Natural killer cell (primary cell): ENCODE results near the gene HS3ST3A1. TPM values are rescaled to one million over a fixed set of nuclear protein-coding genes. Genes with fewer than 3 reads are reported as not detected.

Source experiments
- ATAC-seq, 3 donors: fragments of 150-1000 bp in 2 of 3; fragments of 200-7000 bp in 1 of 3; cut with Tn5 transposase; 1 replicate in 1 of 3; 2 replicates in 2 of 3; pipeline ENCODE4 v1.10.0; 2021; ENCODE audit warnings: mild to moderate bottlenecking in 2 of 3, moderate library complexity in 2 of 3
- DNase-seq, 2 donors: peaks; one replicate each; pipeline versions ENCODE4 v3.0.0 to v3.0.0-alpha.2; 2013 to 2021; ENCODE audit warnings: mixed read lengths in 1 of 2
- H3K27ac ChIP-seq: one replicate; pipeline ENCODE4 v1.5.1; 2013; ENCODE audit warnings: mild to moderate bottlenecking, low read length
- H3K27me3 ChIP-seq: one replicate; pipeline ENCODE4 v1.6.1; 2013; ENCODE audit warnings: low read length; ENCODE audit not compliant: control insufficient read depth, insufficient read depth
- H3K36me3 ChIP-seq: one replicate; pipeline ENCODE4 v1.6.1; 2013; ENCODE audit warnings: low read length; ENCODE audit not compliant: control insufficient read depth, insufficient read depth
- H3K4me1 ChIP-seq: one replicate; pipeline ENCODE4 v1.6.1; 2013; ENCODE audit warnings: low read length; ENCODE audit not compliant: control insufficient read depth, insufficient read depth
- H3K4me3 ChIP-seq: one replicate; pipeline ENCODE4 v1.5.1; 2013; ENCODE audit warnings: low read length
- H3K9me3 ChIP-seq: one replicate; pipeline ENCODE4 v1.6.1; 2013; ENCODE audit warnings: low read length; ENCODE audit not compliant: control insufficient read depth, insufficient read depth
- H3K27ac Mint-ChIP-seq, 2 donors: one replicate each; pipeline ENCODE4 v1.8.0; 2022; ENCODE audit warnings: mild to moderate bottlenecking in 2 of 2, mixed read lengths in 2 of 2, moderate library complexity in 1 of 2
- H3K27me3 Mint-ChIP-seq, 2 donors: one replicate each; pipeline ENCODE4 v1.8.0; 2022; ENCODE audit warnings: low read depth in 2 of 2, mixed read lengths in 2 of 2
- H3K36me3 Mint-ChIP-seq: one replicate; pipeline ENCODE4 v1.8.0; 2022; ENCODE audit warnings: mixed read lengths
- H3K4me1 Mint-ChIP-seq, 2 donors: one replicate each; pipeline ENCODE4 v1.8.0; 2022; ENCODE audit warnings: mixed read lengths in 2 of 2
- H3K4me3 Mint-ChIP-seq: one replicate; pipeline ENCODE4 v1.8.0; 2022; ENCODE audit warnings: mild to moderate bottlenecking, moderate library complexity, mixed read lengths
- H3K9me3 Mint-ChIP-seq, 2 donors: one replicate each; pipeline ENCODE4 v1.8.0; 2022; ENCODE audit warnings: mixed read lengths in 2 of 2
- CTCF ChIP-seq: fragments of 200-600 bp; IDR thresholded peaks from one replicate; pipeline ENCODE4 v1.8.0; 2022; ENCODE audit warnings: antibody characterized with exemption
- WGBS: methylation state at CpG from one replicate; pipeline ENCODE4 v1.1.7; 2013; ENCODE audit warnings: missing lambda C conversion rate; ENCODE audit not compliant: insufficient coverage; 5-methylcytosine and 5-hydroxymethylcytosine counted together
- intact Hi-C: fragments of 100-400 bp; cut with micrococcal nuclease; formaldehyde crosslinking; loops from one replicate; pipeline ENCODE4 v1.14.2; 2022
- total RNA-seq, 4 donors: library from RNA; stranded (reverse); fragments of 120-200 nt in 1 of 4; gene quantifications; one replicate each; pipeline versions ENCODE4 v1.2.3 to v1.2.4, GENCODE V29; 2013 to 2022

Gene HS3ST3A1
- total RNA-seq, 3 donors from 2014 or later (not counting 1 experiment from before 2014, with no cell fraction given): 1.6 to 2.5 TPM; not detected in 1

GRCh38 chr17:13634021-13634420, 32.3 kb upstream of the HS3ST3A1 start:
- Histone ChIP-seq H3K27me3 (no peaks in the 10 kb centered on the region), H3K9me3 (no peaks in the 10 kb centered on the region), H3K27ac (no peak overlapping the region), H3K36me3 (no peaks in the 10 kb centered on the region), H3K4me3 (no peak overlapping the region), H3K4me1 (no peaks in the 10 kb centered on the region)
- Mint-ChIP-seq H3K4me3 (no peak overlapping the region), H3K9me3 (no peaks in the 10 kb centered on the region), H3K4me1 (no peaks in the 10 kb centered on the region), H3K27me3 (peaks cover 12 to 25% of the 10 kb centered on the region in 2 donors), H3K27ac (no peak overlapping the region), H3K36me3 (no peaks in the 10 kb centered on the region)
- ATAC-seq: no peak
- no CpG with 5 or more reads among the region's 1 CpG for WGBS
- TF ChIP-seq CTCF: no peak
- intact Hi-C loops: no loop called here
- DNase-seq: no peak

GRCh38 chr17:13631529-13631928, 29.8 kb upstream of the HS3ST3A1 start:
- Histone ChIP-seq H3K4me3 (no peak overlapping the region), H3K36me3 (no peaks in the 10 kb centered on the region), H3K4me1 (no peaks in the 10 kb centered on the region), H3K9me3 (no peaks in the 10 kb centered on the region), H3K27me3 (no peaks in the 10 kb centered on the region), H3K27ac (no peak overlapping the region)
- Mint-ChIP-seq H3K4me1 (no peaks in the 10 kb centered on the region), H3K27me3 (peaks cover 10 to 25% of the 10 kb centered on the region in 2 donors), H3K4me3 (no peak overlapping the region), H3K36me3 (no peaks in the 10 kb centered on the region), H3K9me3 (no peaks in the 10 kb centered on the region), H3K27ac (no peak overlapping the region)
- 96% methylated on average over 2 of the region's 2 CpGs for WGBS
- DNase-seq (no peak), ATAC-seq (no peak)
- intact Hi-C loops: no loop called here
- no peak for TF ChIP-seq CTCF

GRCh38 chr17:13626703-13627102, 25.0 kb upstream of the HS3ST3A1 start:
- H3K27me3 ChIP-seq: peaks cover 3% of the 10 kb centered on the region
- no peaks in the 10 kb centered on the region for H3K9me3 ChIP-seq
- intact Hi-C loops: no loop called here
- H3K4me1 Mint-ChIP-seq: no peaks in the 10 kb centered on the region
- peaks cover 21 to 28% of the 10 kb centered on the region in 2 donors for H3K27me3 Mint-ChIP-seq
- WGBS: 87% methylated on average over 1 of the region's 1 CpG
- no peaks in the 10 kb centered on the region for H3K36me3 Mint-ChIP-seq
- no peak overlapping the region for H3K4me3 Mint-ChIP-seq
- H3K27ac ChIP-seq: no peak overlapping the region
- DNase-seq (no peak), ATAC-seq (no peak)
- TF ChIP-seq CTCF: no peak
- no peaks in the 10 kb centered on the region for H3K4me1 ChIP-seq
- no peak overlapping the region for H3K27ac Mint-ChIP-seq
- H3K36me3 ChIP-seq: no peaks in the 10 kb centered on the region
- no peak overlapping the region for H3K4me3 ChIP-seq
- no peaks in the 10 kb centered on the region for H3K9me3 Mint-ChIP-seq

- TF ChIP-seq CTCF: no peak
- WGBS: 86% methylated on average over 4 of the region's 4 CpGs
Observed at GRCh38 chr17:13619462-13619861, 17.7 kb upstream of the HS3ST3A1 start.

More at GRCh38 chr17:13619462-13619861, 17.7 kb upstream of the HS3ST3A1 start:
- Histone ChIP-seq H3K36me3 (no peaks in the 10 kb centered on the region), H3K27ac (no peak overlapping the region), H3K9me3 (no peaks in the 10 kb centered on the region), H3K4me1 (no peaks in the 10 kb centered on the region), H3K27me3 (peaks cover 5% of the 10 kb centered on the region), H3K4me3 (no peak overlapping the region)
- no peaks in the 10 kb centered on the region for H3K4me1 Mint-ChIP-seq
- no peak overlapping the region for H3K4me3 Mint-ChIP-seq
- no peak overlapping the region for H3K27ac Mint-ChIP-seq
- no peaks in the 10 kb centered on the region for H3K36me3 Mint-ChIP-seq
- no peaks in the 10 kb centered on the region for H3K9me3 Mint-ChIP-seq
- intact Hi-C loops: no loop called here
- ATAC-seq (no peak), DNase-seq (no peak)
- peaks cover 36 to 55% of the 10 kb centered on the region in 2 donors for H3K27me3 Mint-ChIP-seq
